Activated naive CD8-positive, alpha-beta T cell treated with anti-CD3 and anti-CD28 coated beads, Interleukin-2, amount 10 ng/mL, durations not matched to agents 7 days and 5 days (primary cell): ENCODE results near the gene BAG5. TPM values are rescaled to one million over a fixed set of nuclear protein-coding genes. Genes with fewer than 3 reads are reported as not detected.
"Not testable (repeated sequence)": the region's sequence is repeated elsewhere in the genome, so short reads cannot be mapped to it uniquely, and the experiment has no call there.

Experiments
- ATAC-seq: fragments of 150-1000 bp; cut with Tn5 transposase; one replicate; pipeline ENCODE4 v1.10.0; 2021; ENCODE audit warnings: low read depth, moderate library complexity
- POLR2A ChIA-PET: fragments of 350-600 bp; sonication (Branson Sonifier 250); formaldehyde crosslinking; loops from one replicate; lab custom pipeline; 2021; ENCODE audit warnings: antibody characterized with exemption; lab: Charles Lee
- DNase-seq: peaks from one replicate; pipeline ENCODE4 v3.0.0; 2021
- H3K27ac Mint-ChIP-seq: one replicate; pipeline ENCODE4 v1.8.0; 2022; ENCODE audit warnings: mild to moderate bottlenecking, mixed read lengths
- H3K27me3 Mint-ChIP-seq: one replicate; pipeline ENCODE4 v1.8.0; 2022; ENCODE audit warnings: mild to moderate bottlenecking, moderate library complexity, mixed read lengths
- H3K36me3 Mint-ChIP-seq: one replicate; pipeline ENCODE4 v1.8.0; 2021; ENCODE audit warnings: mild to moderate bottlenecking, mixed read lengths
- H3K4me1 Mint-ChIP-seq: one replicate; pipeline ENCODE4 v1.8.0; 2021; ENCODE audit warnings: mixed read lengths
- H3K4me3 Mint-ChIP-seq: one replicate; pipeline ENCODE4 v1.8.0; 2022; ENCODE audit warnings: mild to moderate bottlenecking, moderate library complexity, mixed read lengths
- H3K9me3 Mint-ChIP-seq: one replicate; pipeline ENCODE4 v1.8.0; 2021; ENCODE audit warnings: mixed read lengths
- total RNA-seq, 2 experiments: library from RNA; stranded (reverse); gene quantifications; one replicate each; pipeline ENCODE4 v1.2.3, GENCODE V29; 2021

BAG5 gene
- total RNA-seq, 2 experiments from 2014 or later, result 31.7 to 32.3 TPM

DNA sequence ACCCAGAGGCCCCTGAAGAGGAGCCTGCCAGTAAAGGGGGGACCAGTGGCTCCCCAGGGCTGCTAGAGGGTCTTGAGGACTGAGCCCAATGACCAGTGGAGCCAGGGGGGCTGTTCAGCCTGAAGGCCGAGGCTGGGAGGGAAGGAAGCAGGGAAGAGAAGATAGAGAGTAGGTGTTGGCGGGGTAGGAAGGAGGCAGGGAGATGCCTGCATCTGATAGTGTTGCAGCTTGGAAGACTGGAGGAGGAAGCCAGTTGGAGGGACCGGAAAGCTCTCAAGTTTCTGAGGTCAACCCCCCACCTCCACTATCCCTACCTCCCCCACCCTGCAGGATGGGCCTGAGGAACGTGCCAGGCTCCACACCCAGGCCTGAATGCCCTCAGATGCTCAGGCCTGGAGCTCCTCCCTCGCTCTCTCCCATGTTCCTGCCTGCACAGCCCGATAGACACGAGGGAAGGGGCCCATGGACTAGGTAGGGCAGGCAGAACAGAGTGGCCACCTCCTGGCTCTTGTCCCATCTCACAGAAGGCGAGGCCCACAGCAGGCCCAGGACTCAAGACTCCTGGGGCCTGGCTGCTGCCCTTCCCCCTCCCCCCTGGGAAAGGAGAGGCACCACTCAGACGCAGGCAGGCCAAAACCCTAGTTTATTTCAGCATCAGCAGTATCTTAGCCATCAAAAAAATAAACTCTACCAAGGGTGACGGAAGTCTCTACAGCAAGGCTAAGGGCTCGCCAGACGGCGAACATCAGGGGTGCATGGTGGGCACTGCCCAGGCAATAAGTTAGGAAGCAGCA lies 43.2 kb downstream of the BAG5 start:
- POLR2A ChIA-PET, result interaction anchor here (0.6 to 1.6 kb wide), 4 partner anchors 9 to 43 kb away, joined by 3 to 6 read pairs (median 3); partner anchors contain the start of genes BAG5, COA8 and TRMT61A
- DNase-seq (peak; percentile 36), ATAC-seq (no peak)
- no peaks in the 10 kb centered on the region for H3K36me3 Mint-ChIP-seq
- peak overlapping the region; percentile 63 for H3K4me3 Mint-ChIP-seq
- H3K27ac Mint-ChIP-seq, result peak overlapping the region; percentile 70
- no peaks in the 10 kb centered on the region for H3K9me3 Mint-ChIP-seq
- peaks cover 11% of the 10 kb centered on the region for H3K27me3 Mint-ChIP-seq
- peaks cover 8% of the 10 kb centered on the region for H3K4me1 Mint-ChIP-seq

DNA sequence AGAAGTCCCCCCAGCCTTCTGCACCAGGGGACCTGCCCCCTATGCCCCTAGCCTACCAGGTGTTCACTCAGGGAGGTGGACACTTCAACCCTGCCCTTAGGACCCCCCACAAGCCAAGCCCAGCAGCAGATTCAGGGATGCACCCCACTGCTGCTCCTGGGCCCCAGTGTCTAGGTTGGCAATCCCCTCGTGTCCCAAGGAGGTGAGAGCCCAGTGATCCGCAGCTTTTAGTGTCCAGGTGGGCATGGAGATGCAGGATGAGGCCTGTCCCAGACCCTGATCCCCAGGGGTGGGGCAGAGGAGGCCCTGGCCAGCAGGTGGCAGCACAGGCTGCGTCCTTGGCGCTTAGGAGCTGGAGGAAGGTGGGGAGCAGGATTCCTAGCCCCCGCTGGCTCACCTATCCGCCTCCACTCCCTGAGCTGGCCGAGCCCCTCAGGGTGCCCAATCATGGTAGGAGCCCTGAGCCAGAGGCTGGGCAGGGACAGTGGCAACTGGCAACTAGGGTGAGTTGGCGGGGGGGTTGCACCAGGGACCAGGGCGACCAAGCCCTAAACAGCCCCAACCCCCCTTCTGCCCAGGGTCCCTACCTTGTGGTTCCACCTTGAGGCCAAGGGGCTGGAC lies 43.9 kb downstream of the BAG5 start:
- Mint-ChIP-seq H3K27me3 (peaks cover 4% of the 10 kb centered on the region), H3K4me3 (peak overlapping the region; percentile 13), H3K36me3 (no peaks in the 10 kb centered on the region), H3K27ac (no peak overlapping the region), H3K4me1 (peaks cover 8% of the 10 kb centered on the region), H3K9me3 (no peaks in the 10 kb centered on the region)
- ATAC-seq (peak; percentile 42), DNase-seq (peak; percentile 76)
- POLR2A ChIA-PET, result interaction anchor here (0.6 to 1.6 kb wide), 4 partner anchors 10 to 129 kb away, joined by 3 to 6 read pairs (median 3); partner anchors contain the start of genes BAG5, COA8 and TRMT61A

DNA sequence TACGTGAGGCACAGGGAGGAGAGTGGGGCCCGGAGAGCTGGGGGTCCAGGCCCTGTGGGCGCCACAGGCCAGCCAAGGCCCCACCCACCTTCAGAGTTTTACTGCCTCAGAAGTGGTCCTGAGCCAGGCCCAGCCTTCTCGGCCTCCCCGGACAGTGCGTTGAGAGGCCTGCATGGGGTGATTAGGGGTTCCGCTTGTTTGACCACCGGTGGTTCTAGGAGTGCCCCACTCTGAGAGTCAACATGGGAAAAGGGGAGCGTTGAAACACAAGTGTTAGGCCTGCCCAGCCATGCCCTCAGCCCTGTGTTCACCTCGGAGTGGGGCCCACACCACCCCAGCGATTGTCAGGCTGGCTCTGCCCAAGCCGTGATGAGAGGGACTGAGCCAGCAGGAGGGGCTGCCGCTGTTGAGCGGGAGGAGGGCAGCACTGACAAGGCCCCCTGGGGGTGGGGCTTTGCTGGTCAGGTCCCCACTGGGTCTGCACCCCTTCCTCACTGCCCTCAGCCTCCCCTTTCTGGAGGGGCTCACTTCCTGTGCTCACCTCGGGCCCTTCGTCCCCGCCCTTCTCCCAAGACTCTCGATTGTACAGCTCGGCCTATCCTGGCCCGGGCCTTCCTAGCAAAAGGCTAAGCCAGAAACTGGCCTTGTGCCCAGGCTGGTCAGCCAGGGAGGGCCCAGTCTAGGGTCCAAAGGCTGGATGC lies 44.6 kb downstream of the BAG5 start:
- DNase-seq (no peak), ATAC-seq (no peak)
- no peak overlapping the region for H3K4me3 Mint-ChIP-seq
- no peaks in the 10 kb centered on the region for H3K27me3 Mint-ChIP-seq
- no peak overlapping the region for H3K27ac Mint-ChIP-seq
- POLR2A ChIA-PET, result interaction anchor here (0.6 to 1.6 kb wide), 3 partner anchors 30 to 129 kb away, joined by 3 to 6 read pairs (median 3); partner anchors contain the start of genes BAG5 and COA8
- H3K4me1 Mint-ChIP-seq, result peaks cover 8% of the 10 kb centered on the region
- H3K9me3 Mint-ChIP-seq, result no peaks in the 10 kb centered on the region
- no peaks in the 10 kb centered on the region for H3K36me3 Mint-ChIP-seq

DNA sequence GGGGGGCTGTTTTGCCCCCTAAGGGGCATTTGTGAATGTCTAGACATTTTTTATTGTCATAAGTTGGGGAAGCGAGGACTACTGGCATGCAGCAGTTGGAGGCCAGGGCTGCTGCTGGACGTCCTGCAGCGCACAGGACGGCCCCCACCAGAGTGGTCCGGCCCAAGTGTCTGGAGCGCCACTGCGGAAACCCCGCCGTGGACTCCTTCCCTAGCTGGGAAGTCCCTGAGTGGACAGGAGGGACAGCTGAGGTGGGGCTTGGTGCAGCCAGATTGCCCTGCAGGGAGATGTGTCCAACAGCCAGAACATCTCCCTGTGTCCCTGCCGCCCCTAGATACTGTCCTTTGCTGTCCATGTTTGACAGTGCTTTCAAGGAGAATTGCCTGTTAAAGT lies 45.3 kb downstream of the BAG5 start:
- Mint-ChIP-seq H3K9me3 (no peaks in the 10 kb centered on the region), H3K36me3 (no peaks in the 10 kb centered on the region), H3K4me3 (no peak overlapping the region), H3K27me3 (no peaks in the 10 kb centered on the region), H3K4me1 (peaks cover 8% of the 10 kb centered on the region), H3K27ac (no peak overlapping the region)
- no peak for ATAC-seq
- POLR2A ChIA-PET, result no interaction called here
- no peak for DNase-seq

DNA sequence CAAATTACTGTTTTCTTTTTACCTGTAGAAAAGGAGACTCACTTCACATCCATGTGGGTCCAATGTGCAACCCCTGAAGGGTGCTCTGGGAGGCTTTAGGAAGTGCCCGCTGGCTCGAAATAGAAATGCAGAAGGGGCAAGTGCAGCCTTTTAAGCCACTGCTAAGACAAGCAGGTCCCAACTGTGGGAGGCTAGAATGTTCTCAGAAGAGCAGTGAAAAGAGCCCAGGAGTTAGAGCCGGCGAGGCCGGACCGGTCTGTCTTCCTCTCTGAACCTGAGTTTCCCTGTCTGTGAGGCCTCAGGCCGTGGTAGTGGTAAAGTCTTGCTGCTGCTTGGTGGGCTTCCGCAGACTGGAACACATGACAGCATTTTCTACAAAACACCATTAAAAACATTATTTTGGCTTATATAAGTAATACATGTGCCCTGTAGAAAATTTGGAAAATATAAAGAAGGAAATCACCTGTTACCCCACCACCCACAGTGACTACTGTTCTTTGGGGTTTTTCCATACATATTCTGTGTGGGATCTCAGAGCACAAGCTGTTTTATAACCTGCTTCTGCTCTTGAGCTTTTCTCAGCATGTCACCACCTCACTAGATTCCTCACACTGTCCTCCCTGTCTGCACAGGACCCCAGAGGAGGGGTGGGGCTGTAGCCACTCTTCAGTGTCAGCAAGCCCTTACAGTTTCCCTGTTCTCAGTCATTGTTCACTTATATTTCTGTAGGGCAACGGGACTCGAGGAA lies 45.9 kb downstream of the BAG5 start:
- Mint-ChIP-seq H3K27ac (no peak overlapping the region), H3K27me3 (no peaks in the 10 kb centered on the region), H3K36me3 (no peaks in the 10 kb centered on the region), H3K9me3 (no peaks in the 10 kb centered on the region), H3K4me3 (no peak overlapping the region), H3K4me1 (peaks cover 8% of the 10 kb centered on the region)
- DNase-seq, result peak; percentile 11
- no peak for ATAC-seq
- POLR2A ChIA-PET, result no interaction called here

DNA sequence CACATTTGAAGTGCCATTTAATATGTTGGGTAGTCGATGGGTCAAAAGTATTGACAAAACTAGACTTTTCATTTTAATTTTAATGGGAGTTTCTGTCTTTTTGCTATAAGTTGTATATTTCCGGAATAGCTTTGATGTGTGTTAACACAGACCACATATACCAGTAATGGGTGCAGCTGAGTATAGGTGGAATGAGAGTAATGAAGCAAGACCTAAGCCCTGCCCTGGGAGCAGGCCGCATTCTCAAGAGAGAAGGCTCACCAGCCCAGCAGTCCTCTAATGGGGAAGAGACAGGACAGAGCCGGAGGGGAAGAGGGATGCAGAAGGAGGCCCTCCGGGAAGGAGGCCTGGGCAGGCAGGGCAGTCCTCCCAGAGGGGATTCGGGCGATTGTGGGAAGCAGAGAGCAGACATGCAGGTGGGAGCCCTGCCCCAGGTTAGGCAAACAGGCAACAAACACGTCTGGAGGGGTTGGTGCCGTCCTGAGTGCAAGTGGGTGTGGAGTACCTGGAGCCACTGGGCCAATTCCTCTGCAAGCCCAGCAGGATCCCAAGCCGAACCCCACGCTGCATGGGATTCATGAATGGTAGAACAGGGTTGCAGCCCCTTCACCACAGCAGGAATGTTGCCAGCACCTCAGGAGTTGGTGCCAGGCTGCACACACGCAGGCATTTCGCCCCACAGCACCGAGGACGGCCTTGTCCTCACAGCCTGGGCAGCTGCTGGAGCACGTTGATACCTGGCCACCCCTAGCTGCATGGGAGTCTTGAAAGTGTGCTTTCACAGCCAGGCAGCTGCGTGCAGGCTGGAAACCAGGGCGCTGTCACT lies 47.6 kb downstream of the BAG5 start:
- peaks cover 8% of the 10 kb centered on the region for H3K4me1 Mint-ChIP-seq
- H3K27me3 Mint-ChIP-seq, result no peaks in the 10 kb centered on the region
- POLR2A ChIA-PET, result no interaction called here
- no peak overlapping the region for H3K4me3 Mint-ChIP-seq
- H3K27ac Mint-ChIP-seq, result peak overlapping the region; percentile 33
- ATAC-seq (no peak), DNase-seq (no peak)
- peaks cover 2% of the 10 kb centered on the region for H3K36me3 Mint-ChIP-seq
- no peaks in the 10 kb centered on the region for H3K9me3 Mint-ChIP-seq

DNA sequence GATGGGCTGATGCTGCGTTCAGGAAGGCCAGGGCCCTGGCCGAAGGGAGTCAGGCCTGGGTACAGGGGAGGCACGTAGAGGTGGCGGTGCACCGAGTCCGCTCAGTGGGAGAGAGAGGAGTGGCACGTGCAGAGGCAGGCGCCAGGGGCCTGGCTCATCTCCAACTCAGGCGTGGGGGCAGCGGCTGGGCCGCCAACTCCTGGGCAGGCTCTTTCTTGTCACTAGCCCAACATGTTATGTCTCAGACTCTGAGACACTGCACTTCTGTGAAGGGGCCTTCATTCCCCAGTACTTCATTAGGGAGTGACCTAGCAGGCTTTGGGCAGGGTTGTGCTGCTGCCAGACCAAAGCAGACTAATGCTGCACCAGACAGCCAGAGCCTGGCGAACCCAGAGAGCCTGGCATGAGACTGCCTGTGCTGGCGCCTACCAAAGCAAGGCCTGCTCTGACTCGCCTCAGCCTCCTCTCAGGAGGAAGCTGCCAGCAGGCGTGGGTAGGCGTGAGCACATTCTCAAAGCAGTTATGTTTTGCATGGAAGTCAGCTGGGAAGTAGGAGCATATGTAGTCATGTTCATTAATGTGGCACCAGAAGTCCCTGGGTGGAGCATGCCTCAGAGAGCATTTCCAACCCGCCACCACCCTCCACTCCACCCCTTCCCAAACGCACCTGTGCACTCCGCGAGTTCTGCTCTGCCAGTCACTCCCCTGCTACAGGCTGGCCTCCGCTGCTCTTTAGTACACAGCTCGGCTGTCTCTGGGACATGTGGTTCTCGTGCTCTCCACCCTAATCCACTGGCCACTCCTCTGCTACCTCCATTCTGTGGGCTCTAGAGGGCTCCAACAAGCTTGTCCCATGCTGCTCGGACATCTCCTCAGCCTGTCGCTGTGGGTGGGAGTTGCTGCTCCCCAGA lies 49.5 kb downstream of the BAG5 start:
- Mint-ChIP-seq H3K4me3 (no peak overlapping the region), H3K27ac (no peak overlapping the region), H3K27me3 (no peaks in the 10 kb centered on the region), H3K9me3 (no peaks in the 10 kb centered on the region), H3K36me3 (peaks cover 6% of the 10 kb centered on the region), H3K4me1 (no peaks in the 10 kb centered on the region)
- POLR2A ChIA-PET, result no interaction called here
- DNase-seq, result peak; percentile 20
- ATAC-seq, result no peak

DNA sequence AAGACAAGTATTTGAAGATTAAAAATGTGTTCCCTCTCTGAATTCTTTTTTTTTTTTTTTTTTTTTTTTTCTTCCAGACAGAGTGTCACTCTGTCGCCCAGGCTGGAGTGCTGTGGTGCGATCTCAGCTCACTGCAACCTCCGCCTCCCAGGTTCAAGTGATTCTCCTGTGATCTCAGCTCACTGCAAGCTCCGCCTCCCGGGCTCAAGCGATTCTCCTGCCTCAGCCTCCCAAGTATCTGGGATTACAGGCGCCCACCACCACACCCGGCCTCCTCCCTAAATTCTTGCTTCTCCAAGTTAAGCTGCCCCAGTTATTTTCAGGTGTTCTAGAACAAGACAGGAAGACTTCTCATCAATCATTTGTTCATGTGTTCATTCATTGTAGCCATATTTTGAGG lies 50.3 kb downstream of the BAG5 start:
- H3K4me3 Mint-ChIP-seq, H3K36me3 Mint-ChIP-seq, H3K4me1 Mint-ChIP-seq, ATAC-seq, H3K9me3 Mint-ChIP-seq, POLR2A ChIA-PET, H3K27me3 Mint-ChIP-seq, DNase-seq: not testable (repeated sequence)
- peak overlapping the region; percentile 60 for H3K27ac Mint-ChIP-seq

DNA sequence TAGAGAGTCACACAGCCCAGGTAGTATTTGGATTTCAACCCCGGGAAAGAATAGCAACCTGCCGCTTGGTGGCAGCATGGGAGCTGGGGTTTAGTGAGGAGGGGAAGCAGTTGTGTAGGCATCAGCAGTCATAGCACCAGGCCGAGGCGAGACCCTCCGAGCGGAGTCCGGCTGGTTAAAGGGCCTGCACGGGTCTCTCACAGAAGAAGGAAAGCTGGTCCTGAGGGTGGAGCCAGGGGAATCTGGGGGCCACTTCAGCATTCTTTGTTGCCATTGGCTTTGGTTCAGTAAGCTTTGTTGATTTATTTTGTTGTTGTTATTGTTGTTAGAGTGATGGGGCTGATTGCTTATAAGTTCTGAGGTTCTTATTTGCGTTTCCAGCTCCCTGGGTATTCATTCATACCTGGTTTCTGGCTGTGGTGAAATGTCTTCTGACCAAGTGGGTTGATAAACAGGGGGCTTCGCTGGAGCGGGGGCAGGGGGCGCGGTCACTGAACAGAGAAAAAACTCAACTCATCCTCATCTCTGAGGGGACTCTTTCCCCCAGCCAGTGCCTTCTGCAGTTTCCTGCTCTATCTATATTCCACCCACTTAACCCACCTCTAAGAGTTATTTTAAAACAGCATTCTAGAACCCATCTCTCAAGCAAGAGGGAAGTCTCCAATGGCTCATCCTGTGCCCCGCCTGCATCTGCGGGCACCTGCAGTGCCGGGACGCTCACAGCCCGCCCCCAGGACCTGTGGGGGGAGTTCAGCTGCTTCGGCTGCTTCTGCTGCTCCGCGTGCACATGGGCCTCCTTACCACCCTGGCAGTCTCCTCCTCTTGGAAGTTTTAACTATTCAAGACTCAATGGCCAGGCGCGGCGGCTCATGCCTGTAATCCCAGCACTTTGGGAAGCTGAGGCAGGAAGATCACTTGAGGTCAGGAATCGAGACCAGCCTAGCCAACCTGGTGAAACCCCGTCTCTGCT lies 51.4 kb downstream of the BAG5 start:
- Mint-ChIP-seq H3K27ac (no peak overlapping the region), H3K36me3 (peaks cover 6% of the 10 kb centered on the region), H3K27me3 (no peaks in the 10 kb centered on the region), H3K4me1 (no peaks in the 10 kb centered on the region), H3K4me3 (no peak overlapping the region), H3K9me3 (no peaks in the 10 kb centered on the region)
- ATAC-seq (no peak), DNase-seq (no peak)
- POLR2A ChIA-PET, result interaction anchor here (0.7 kb wide), 1 partner anchor 177 kb away, joined by 3 read pairs; the partner anchor contains the start of gene EIF5

DNA sequence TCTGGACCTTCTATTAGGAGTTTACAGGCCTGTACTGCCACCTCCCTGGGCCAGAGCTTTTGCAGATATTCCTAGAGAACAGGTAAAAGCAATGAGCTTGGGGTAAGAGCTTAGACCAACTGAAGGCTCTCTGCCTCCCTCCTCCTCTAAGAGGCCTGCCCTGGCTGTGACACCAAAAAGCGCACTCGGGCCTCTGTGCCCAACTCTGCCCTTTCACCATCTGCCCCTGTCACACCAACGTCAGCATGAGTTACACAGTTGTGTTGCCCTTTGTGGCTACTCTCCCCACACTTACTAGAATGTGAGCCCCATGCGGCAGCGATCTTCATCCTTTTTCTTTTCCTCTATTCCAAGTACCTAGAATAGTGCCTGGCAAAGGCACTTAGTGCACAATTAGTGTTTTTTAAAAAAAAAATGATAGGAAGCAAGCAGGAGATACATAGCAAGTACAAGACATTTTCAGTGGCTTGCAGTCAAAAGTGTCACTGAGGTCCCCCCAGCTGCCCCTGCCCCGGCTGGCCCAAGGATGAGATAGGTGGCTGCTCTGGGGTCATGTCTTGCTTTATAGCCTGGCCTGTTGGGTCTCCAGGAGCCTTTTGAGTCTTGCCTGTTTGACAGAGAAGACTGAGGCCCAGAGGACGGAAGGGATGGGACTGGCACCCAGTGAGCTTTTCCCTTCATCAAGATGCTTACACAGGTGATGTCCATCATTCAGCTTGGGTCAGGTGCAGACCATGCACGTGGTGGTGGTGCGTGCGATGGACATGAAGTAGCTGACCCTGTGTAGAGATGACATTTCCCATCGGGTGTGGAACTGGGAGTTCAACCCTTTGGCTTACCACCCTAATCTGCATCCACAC lies 52.4 kb downstream of the BAG5 start:
- Mint-ChIP-seq H3K9me3 (no peaks in the 10 kb centered on the region), H3K4me3 (no peak overlapping the region), H3K36me3 (peaks cover 10% of the 10 kb centered on the region), H3K27me3 (no peaks in the 10 kb centered on the region), H3K27ac (no peak overlapping the region), H3K4me1 (no peaks in the 10 kb centered on the region)
- ATAC-seq, result no peak
- POLR2A ChIA-PET, result interaction anchor here (0.7 kb wide), 1 partner anchor 177 kb away, joined by 3 read pairs; the partner anchor contains the start of gene EIF5
- no peak for DNase-seq
